Endothelial cell of umbilical vein (primary cell): Measurements from ENCODE around the gene SETD1A. TPM values are rescaled to one million over a fixed set of nuclear protein-coding genes. Genes with fewer than 3 reads are reported as not detected.

Source experiments
- BruUV-seq: library from RNA; stranded (reverse); fragments of 400-500 nt; replicated peaks from 2 replicates; lab custom pipeline; 2021; lab: Mats Ljungman, UMichigan
- CTCF ChIA-PET: fragments of 300-600, 350-600 bp; sonication (Branson Sonifier 250); formaldehyde crosslinking; loops from one replicate; lab custom pipeline; 2021; ENCODE audit warnings: antibody characterized with exemption, inconsistent platforms; lab: Charles Lee
- POLR2A ChIA-PET: fragments of 300-600, 350-600 bp; sonication (Branson Sonifier 250); formaldehyde crosslinking; loops from one replicate; lab custom pipeline; 2021; ENCODE audit warnings: antibody characterized with exemption, inconsistent platforms; lab: Charles Lee
- DNase-seq: peaks from one replicate; pipeline ENCODE4 v3.0.0-alpha.2; 2011; ENCODE audit warnings: low read depth, low spot score
- FAIRE-seq: peaks from 2 replicates; lab custom pipeline; 2011; peaks lifted over from hg19 to GRCh38; lab: Jason Lieb, UNC
- H2AFZ ChIP-seq: 2 replicates; pipeline ENCODE4 v1.6.0; 2012; ENCODE audit warnings: low read depth, low read length, control low read depth, inconsistent platforms
- H3K27ac ChIP-seq: 2 replicates; pipeline ENCODE4 v1.5.1; 2011; ENCODE audit warnings: low read depth, mild to moderate bottlenecking, control low read depth, low read length, moderate library complexity; ENCODE audit not compliant: insufficient read depth
- H3K27me3 ChIP-seq, 2 experiments: 2 replicates each; pipeline versions ENCODE4 v1.6.0 to v1.6.1; 2011; ENCODE audit warnings: low read length in 2 of 2, mixed read lengths in 1 of 2; ENCODE audit not compliant: control insufficient read depth in 2 of 2, insufficient read depth in 2 of 2
- H3K36me3 ChIP-seq, 2 experiments: 2 replicates in 1 of 2; 3 replicates in 1 of 2; pipeline ENCODE4 v1.5.1; 2011; ENCODE audit warnings: low read length in 2 of 2, mild to moderate bottlenecking in 1 of 2, moderate library complexity in 1 of 2; ENCODE audit not compliant: control insufficient read depth in 2 of 2, insufficient read depth in 2 of 2; ENCODE audit errors: extremely low read depth in 1 of 2
- H3K4me1 ChIP-seq: 3 replicates; pipeline ENCODE4 v1.5.1; 2011; ENCODE audit warnings: mild to moderate bottlenecking, low read length; ENCODE audit not compliant: control insufficient read depth, insufficient read depth; ENCODE audit errors: extremely low read depth
- H3K4me2 ChIP-seq: 2 replicates; pipeline ENCODE4 v1.6.1; 2011; ENCODE audit warnings: low read length, control low read depth, mixed read lengths; ENCODE audit not compliant: insufficient read depth
- H3K4me3 ChIP-seq, 3 experiments: fragments of 200-600 bp in 1 of 3; sonication (generic), shearing (Covaris generic) in 1 of 3; replicated peaks in 1 of 3; 2 replicates each; pipeline ENCODE4 v1.5.1; 2011 to 2016; ENCODE audit warnings: control low read depth in 3 of 3, low read length in 3 of 3, mild to moderate bottlenecking in 2 of 3, inconsistent platforms in 1 of 3, low read depth in 1 of 3, moderate library complexity in 1 of 3; ENCODE audit not compliant: insufficient read depth in 1 of 3
- H3K79me2 ChIP-seq: 2 replicates; pipeline ENCODE4 v1.6.0; 2012; ENCODE audit warnings: low read length, inconsistent platforms; ENCODE audit not compliant: control insufficient read depth, insufficient read depth
- H3K9ac ChIP-seq: replicated peaks from 2 replicates; pipeline ENCODE3; 2011; ENCODE audit warnings: low read length, control low read depth; ENCODE audit not compliant: insufficient read depth; ENCODE audit errors: extremely low read depth
- H3K9me1 ChIP-seq: replicated peaks from 3 replicates; pipeline ENCODE4 v1.6.0; 2011; ENCODE audit warnings: mild to moderate bottlenecking, low read length; ENCODE audit not compliant: control insufficient read depth, insufficient read depth; ENCODE audit errors: extremely low read depth
- H3K9me3 ChIP-seq: replicated peaks from 2 replicates; pipeline ENCODE4 v1.5.1; 2012; ENCODE audit warnings: low read length, inconsistent platforms; ENCODE audit not compliant: control insufficient read depth, insufficient read depth
- H4K20me1 ChIP-seq: replicated peaks from 2 replicates; pipeline ENCODE3; 2011; ENCODE audit warnings: mild to moderate bottlenecking, low read length; ENCODE audit not compliant: control insufficient read depth, insufficient read depth; ENCODE audit errors: extremely low read depth
- EZH2 ChIP-seq: IDR thresholded peaks from 2 replicates; pipeline ENCODE4 v1.6.1; 2012; ENCODE audit warnings: borderline replicate concordance, low read depth, mild to moderate bottlenecking, moderate library complexity, low read length, inconsistent platforms; ENCODE audit not compliant: severe bottlenecking
- FOS ChIP-seq: IDR thresholded peaks from 2 replicates; pipeline ENCODE4 v1.6.1; 2011; ENCODE audit warnings: mild to moderate bottlenecking, low read length, moderate library complexity, borderline replicate concordance; ENCODE audit not compliant: insufficient read depth
- GATA2 ChIP-seq: IDR thresholded peaks from 2 replicates; pipeline ENCODE4 v1.7.0; 2011; ENCODE audit warnings: low read depth, mild to moderate bottlenecking, moderate library complexity, mixed read lengths, low read length; ENCODE audit not compliant: insufficient read length, insufficient read depth
- JUN ChIP-seq: IDR thresholded peaks from 2 replicates; pipeline ENCODE4 v1.6.1; 2011; ENCODE audit warnings: borderline replicate concordance, low read depth; ENCODE audit not compliant: insufficient read length, insufficient read depth
- MYC ChIP-seq: IDR thresholded peaks from one replicate; pipeline ENCODE4 v1.6.1; 2011; ENCODE audit warnings: mild to moderate bottlenecking, low read depth, low read length
- POLR2A ChIP-seq: IDR thresholded peaks from 2 replicates; pipeline ENCODE4 v1.6.1; 2012; ENCODE audit warnings: low read depth, mild to moderate bottlenecking, control low read depth, low read length
- POLR2AphosphoS5 ChIP-seq: IDR thresholded peaks from 2 replicates; pipeline ENCODE4 v1.6.1; 2012; ENCODE audit warnings: low read depth, mild to moderate bottlenecking, control low read depth, low read length, moderate library complexity; ENCODE audit not compliant: insufficient read depth
- dilution Hi-C: fragments of 300-500 bp; cut with MboI; formaldehyde crosslinking; loops from one replicate; pipeline ENCODE4 v1.15.0; 2019; ENCODE audit warnings: low sequenced_read_pairs; ENCODE audit not compliant: extremely low pct_ligation_motif_present
- intact Hi-C: fragments of 100-400 bp; cut with micrococcal nuclease; formaldehyde crosslinking; loops from one replicate; pipeline ENCODE4 v1.10.0; 2022
- polyA plus RNA-seq, 4 experiments: library from polyadenylated mRNA; depleted of rRNA in 3 of 4; stranded (reverse) in 3 of 4; unstranded in 1 of 4; fragments of >200 nt; gene quantifications; 2 replicates each; pipeline versions ENCODE4 v1.2.1 to v1.2.3, GENCODE V29; 2011 to 2012; ENCODE audit warnings: missing spikeins in 1 of 4
- total RNA-seq: library from RNA; stranded (reverse); gene quantifications from 2 replicates; pipeline ENCODE4 v1.2.3, GENCODE V29; 2021
- TF ChIP-seq, protein P1 (sequence below), 2 donors: IDR thresholded peaks; 1 replicate in 1 of 2; 2 replicates in 1 of 2; pipeline ENCODE4 v1.5.1; 2011; ENCODE audit warnings: low read length in 2 of 2, mild to moderate bottlenecking in 2 of 2, moderate library complexity in 2 of 2, control low read depth in 1 of 2, inconsistent platforms in 1 of 2, low read depth in 1 of 2; ENCODE audit not compliant: insufficient read depth in 1 of 2; ENCODE audit errors: extremely low read depth in 1 of 2
- TF ChIP-seq, protein P2 (sequence below): IDR thresholded peaks from 2 replicates; pipeline ENCODE4 v1.6.1; 2011; ENCODE audit not compliant: insufficient read depth, insufficient read length

SETD1A gene
- total and polyA plus RNA-seq, 2 donors (not counting 3 experiments of a cell fraction or from before 2014, with no cell fraction given) = 3.5 to 21.3 TPM

DNA sequence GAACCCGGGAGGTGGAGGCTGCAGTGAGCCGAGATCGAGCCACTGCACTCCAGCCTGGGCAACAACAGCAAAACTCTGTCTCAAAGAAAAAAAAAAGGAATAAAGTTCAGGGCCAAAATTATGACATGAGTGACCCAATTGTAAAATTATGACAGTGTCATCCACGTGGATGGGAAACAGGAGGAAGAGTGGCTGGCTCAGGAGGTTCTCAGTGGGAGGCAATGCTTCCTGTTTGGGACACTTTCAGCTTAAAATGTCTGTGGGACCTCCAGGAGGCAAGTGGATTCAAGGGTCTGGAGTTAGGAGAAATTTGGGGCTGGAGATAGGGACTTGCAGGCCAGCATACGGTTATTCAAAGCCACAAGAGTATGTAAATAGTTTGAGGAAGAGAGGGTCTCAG lies 67.8 kb downstream of the SETD1A start:
- ChIA-PET CTCF (no interaction called here), POLR2A (no interaction called here)
- BruUV-seq = no TSS peak
- Histone ChIP-seq H3K9me3 (no peaks in the 10 kb centered on the region), H3K9me1 (no peaks in the 10 kb centered on the region), H3K27ac (no peak overlapping the region), H3K9ac (no peak overlapping the region), H3K36me3 (no peaks in the 10 kb centered on the region), H4K20me1 (no peaks in the 10 kb centered on the region), H3K4me3 (no peak overlapping the region), H3K4me2 (no peak overlapping the region), H2AFZ (no peak overlapping the region), H3K79me2 (no peaks in the 10 kb centered on the region), H3K4me1 (no peaks in the 10 kb centered on the region), H3K27me3 (no peaks in the 10 kb centered on the region)
- FAIRE-seq (no peak), DNase-seq (no peak)
- TF ChIP-seq FOS (no peak), EZH2 (no peak), JUN (no peak), GATA2 (no peak), MYC (no peak), POLR2AphosphoS5 (no peak), POLR2A (no peak)
- TF ChIP-seq, protein P1, sequence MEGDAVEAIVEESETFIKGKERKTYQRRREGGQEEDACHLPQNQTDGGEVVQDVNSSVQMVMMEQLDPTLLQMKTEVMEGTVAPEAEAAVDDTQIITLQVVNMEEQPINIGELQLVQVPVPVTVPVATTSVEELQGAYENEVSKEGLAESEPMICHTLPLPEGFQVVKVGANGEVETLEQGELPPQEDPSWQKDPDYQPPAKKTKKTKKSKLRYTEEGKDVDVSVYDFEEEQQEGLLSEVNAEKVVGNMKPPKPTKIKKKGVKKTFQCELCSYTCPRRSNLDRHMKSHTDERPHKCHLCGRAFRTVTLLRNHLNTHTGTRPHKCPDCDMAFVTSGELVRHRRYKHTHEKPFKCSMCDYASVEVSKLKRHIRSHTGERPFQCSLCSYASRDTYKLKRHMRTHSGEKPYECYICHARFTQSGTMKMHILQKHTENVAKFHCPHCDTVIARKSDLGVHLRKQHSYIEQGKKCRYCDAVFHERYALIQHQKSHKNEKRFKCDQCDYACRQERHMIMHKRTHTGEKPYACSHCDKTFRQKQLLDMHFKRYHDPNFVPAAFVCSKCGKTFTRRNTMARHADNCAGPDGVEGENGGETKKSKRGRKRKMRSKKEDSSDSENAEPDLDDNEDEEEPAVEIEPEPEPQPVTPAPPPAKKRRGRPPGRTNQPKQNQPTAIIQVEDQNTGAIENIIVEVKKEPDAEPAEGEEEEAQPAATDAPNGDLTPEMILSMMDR (IDR thresholded peaks at IDR 0.05; ENCODE audit: extremely low read depth in 1 of 2, insufficient read depth in 1 of 2, low read depth in 1 of 2, low read length in 2 of 2) = no peak
- TF ChIP-seq, protein P2, sequence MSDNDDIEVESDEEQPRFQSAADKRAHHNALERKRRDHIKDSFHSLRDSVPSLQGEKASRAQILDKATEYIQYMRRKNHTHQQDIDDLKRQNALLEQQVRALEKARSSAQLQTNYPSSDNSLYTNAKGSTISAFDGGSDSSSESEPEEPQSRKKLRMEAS = no peak
- dilution Hi-C loops = no loop called here
- intact Hi-C loops = loop anchor here (5.0 kb wide), 1 partner anchor 132 kb away; no protein-coding TSS in a partner anchor
